Fibroblast of skin of abdomen (primary cell): Measurements from ENCODE around the gene ZNF516. TPM values are rescaled to one million over a fixed set of nuclear protein-coding genes. Genes with fewer than 3 reads are reported as not detected.
A peak's percentile ranks its signal among the peaks of the same experiment; 100 is the strongest.
"Not testable (repeated sequence)": the region's sequence is repeated elsewhere in the genome, so short reads cannot be mapped to it uniquely, and the experiment has no call there.

ENCODE experiments used
- DNase-seq: peaks from one replicate; pipeline ENCODE4 v3.0.0-alpha.2; 2013
- polyA plus RNA-seq, 2 experiments: library from polyadenylated mRNA; unstranded; fragments of 120-200 nt; gene quantifications; one replicate each; pipeline ENCODE4 v1.2.1, GENCODE V29; 2013; ENCODE audit not compliant: insufficient read length in 2 of 2

Gene ZNF516
- polyA plus RNA-seq (2013, experiment 1 of 2; ENCODE audit: insufficient read length) = 27.8 TPM
- 29.4 TPM for polyA plus RNA-seq (2013, experiment 2 of 2; ENCODE audit: insufficient read length)

GRCh38 chr18:76495006-76495370 is at the start of gene ZNF516:
TSS of gene ZNF516 (minus strand) at chr18:76495242. CDS start at chr18:76443054, 52,188 bp downstream.
- no peak for DNase-seq

DNA sequence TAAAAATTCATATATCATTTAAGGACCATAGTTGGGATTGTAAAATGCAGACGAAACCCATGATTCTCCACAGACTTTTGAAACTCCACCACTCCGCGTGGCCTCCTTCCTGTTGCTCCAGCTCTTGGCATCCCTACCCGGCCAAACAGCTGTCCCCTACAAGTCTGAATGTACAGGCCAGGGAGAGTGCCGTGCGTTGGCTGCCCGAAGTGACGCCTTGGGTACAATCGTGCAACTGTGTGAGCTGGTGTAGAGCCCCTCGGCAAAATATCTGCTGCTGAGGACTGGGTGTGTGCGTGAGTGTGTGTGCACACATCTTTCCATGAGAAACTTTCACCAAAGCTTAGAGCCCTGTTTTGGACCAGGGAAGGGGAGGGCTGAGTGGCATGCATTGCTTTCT is 43.8 kb upstream of the ZNF516 start:
- DNase-seq = no peak

DNA sequence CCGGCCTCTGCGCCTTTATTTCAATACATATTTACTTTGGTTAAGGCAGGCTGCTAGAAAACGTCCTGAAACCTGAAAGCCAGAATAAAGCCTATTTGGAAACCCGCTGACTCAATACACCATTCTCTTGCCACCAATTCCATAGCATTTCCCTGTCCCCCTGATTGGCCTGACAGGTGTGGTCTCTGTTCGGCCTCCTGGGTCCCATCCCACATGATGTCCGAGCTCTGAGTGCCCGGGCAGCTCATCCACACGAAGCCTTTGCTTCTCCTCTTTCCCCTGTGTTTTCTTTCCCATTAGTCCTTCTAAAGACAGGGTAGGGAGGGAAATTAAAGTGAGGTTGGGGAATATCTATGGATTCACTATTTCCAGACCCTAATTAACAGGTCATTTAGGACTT is 42.6 kb upstream of the ZNF516 start:
- no peak for DNase-seq

DNA sequence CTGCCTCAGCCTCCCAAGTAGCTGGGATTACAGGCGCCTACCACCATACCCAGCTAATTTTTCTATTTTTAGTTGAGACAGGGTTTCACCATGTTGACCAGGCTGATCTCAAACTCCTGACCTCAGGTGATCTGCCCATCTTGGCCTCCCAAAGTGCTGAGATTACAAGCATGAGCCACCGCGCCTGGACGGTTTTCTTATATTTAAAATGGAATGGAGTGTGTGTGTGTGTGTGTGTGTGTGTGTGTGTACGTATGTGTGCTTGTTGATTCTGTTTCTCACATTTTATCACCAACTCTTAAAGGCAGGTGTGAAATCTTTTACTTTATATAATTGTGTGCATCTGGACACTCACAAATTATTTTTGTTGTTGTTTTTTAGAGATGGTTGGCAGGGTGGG is 41.6 kb upstream of the ZNF516 start:
- not testable (repeated sequence) for DNase-seq

- DNase-seq = no peak
Measured at GRCh38 chr18:76532875-76533274, 37.8 kb upstream of the ZNF516 start.

- no peak for DNase-seq
Measured at GRCh38 chr18:76530846-76531245, 35.8 kb upstream of the ZNF516 start.

DNA sequence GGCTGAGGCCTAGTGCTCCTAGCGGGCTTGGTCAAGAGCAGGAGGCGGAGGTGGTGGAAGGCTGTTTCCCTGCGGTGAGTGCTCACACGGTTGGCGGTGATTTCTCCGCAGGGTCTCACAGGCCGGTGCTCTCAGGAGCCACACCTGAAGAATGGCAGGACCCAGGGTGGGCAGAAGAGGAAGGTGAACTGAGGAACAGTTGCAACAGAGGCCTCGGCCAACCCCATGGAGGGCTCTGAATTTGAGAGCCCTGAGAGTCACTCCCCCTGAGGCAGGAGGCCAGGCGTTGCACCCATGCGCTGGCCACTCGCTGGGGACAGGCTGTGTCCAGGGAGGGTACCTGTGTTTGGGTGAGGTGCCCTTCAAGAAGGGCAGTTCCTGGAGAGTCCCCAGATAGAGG is 35.3 kb upstream of the ZNF516 start:
- DNase-seq = no peak

GRCh38 chr18:76529433-76529811 is 34.4 kb upstream of the ZNF516 start:
- no peak for DNase-seq

DNA sequence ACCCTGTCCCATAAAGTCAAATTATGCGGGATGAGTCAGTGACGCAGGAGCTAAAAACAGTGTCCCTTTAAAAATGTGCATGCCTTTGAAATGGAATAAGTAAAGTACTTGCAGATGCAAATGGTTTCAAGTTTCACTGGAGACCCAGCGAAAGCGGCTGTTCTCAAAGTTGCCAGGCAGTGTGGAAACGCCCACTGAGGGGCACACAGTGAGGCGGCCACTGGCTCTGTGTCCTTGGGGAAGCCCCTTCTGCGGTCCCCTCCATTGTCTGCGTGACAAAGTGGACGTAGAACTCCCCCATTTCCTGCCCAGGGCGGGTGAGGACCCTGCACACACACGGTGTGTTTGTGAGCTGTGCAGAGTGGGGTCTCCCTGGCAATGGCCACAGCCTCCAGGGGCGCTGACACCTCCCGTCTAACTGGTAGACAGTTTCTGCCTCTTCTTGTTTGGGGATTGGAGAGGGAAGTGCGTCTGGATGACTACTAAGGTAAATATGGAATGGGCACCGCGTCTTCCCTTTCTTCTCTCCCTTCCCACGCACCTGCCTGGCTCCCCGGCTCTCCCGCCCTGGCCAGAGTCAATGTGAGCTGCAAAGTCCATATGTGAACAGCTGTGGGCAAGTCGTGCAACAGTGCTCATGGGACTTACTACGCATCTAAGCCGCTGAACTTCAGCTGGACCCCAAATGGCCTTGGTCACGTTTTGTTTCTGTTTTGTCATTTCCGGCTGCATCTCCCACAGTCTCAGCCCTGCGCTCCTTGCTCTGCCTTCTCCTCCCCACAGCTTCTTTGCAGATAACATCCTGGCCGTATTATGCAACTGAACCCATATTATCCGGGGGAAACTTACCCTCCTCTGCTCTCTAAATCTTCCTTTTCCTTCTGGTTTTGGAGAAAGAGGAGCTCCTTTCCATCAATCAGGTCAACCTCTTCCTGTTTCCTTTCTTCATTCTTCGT is 33.7 kb upstream of the ZNF516 start:
- DNase-seq = peak; percentile 44

GRCh38 chr18:76525911-76526310 is 30.9 kb upstream of the ZNF516 start:
- no peak for DNase-seq

DNA sequence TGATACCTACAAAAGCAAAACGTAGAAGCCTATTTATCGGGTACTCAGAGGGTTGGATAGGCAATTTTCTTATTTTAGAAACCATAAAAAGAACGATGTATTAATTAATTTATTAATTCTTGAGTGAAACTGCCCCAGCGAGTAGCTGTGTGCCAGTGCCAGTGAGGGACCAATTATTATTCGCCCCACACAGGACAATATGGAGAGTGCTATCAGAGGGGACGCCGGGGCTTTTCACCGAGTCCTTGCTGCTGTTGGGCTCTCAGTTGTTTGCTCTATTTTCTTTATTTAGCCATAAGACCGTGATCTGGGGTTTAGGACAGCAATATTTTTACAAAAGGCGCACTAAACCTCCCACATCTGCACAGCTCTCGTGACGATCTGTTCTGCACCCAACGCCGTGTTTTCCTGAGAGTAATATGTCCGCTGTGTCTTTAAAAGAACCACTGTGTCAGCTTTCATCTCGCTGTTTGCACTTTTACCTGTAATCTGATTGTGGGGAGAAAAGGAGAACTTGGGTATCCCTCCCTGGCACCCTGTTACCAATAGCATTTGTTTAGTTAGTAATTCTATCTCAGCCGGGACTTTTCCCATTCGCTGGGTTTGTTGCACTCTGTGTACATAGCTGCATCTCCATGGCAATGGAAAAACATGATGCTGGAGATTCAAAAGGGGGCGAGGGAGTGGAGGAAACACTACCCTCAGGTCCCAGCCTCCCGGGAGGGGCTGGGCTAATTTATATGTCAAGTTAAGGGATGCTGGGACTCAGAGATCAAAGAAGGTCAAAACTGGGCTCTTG is 30.1 kb upstream of the ZNF516 start:
- peak; percentile 39 for DNase-seq

DNA sequence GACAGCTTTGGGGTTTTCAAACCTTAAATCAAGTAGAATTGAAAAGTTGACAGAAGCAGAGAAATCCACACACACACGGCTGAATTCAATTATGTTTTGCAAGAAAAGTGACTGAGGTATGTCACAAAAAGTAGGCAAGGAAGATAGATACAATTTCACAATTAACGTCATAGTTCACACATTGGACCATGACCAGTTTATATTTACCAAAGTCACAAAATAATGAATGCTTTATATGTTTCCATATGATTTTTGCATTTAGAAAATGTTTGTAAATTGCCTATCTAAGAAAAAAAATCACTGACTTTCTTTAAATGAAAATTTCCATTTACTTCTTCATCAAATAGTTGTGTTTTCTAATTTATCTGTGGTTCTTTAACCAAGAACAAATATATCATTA is 29.4 kb upstream of the ZNF516 start:
- no peak for DNase-seq

- DNase-seq = no peak
Measured at GRCh38 chr18:76522551-76522950, 27.5 kb upstream of the ZNF516 start.

DNA sequence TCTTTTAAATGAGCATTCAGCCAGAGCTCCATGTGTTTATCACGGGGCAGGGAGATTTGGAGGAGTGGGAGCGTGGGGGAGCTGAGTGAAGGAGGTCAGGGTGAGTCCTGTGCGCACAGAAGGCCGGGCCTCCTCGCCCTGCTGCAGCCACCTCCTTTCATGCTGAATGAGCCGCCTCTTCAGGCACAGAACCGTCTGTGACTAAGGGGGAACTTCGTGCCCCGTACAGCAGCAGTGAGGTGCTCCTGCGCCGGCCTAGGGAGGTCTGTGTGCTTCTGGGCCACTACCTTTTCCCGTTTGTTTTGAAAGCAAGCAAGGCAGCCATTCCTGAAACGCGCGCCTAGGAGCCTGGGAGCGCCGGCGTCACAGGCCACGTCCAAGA is 27.1 kb upstream of the ZNF516 start:
- no peak for DNase-seq

GRCh38 chr18:76521417-76522121 is 26.5 kb upstream of the ZNF516 start:
- no peak for DNase-seq

DNA sequence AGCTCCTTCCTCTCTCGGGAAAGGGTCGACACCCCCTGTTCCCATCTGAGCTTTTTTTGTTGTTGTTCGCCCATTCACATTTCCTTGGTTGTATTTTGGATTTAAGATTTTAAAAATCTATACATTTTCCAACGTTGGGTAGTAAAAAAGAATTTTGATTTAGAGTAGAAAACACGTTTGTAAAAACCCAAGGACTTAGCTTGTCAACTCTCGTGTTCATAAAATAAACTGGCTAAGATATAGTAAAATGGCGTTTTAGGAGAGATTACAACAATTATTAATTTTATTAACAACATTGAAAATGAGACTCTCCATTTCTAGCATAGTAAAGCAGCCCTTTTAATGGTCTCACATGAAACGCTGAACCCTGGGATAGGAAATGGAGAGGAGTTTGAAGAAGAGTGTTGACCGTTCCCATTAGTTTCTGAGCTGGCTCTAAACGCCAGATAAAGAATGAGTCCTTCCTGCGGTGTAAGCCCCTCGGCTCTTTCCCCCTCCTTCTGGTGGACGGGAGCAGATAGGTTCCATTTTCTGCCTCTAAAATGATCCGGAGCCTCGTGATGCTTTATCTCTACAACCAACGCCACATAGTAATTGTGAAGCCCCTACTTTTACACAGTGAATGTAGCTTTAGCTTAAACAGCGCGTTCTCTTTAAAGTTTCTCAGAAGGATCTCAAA is 24.0 kb upstream of the ZNF516 start:
- DNase-seq = peak; percentile 17

DNA sequence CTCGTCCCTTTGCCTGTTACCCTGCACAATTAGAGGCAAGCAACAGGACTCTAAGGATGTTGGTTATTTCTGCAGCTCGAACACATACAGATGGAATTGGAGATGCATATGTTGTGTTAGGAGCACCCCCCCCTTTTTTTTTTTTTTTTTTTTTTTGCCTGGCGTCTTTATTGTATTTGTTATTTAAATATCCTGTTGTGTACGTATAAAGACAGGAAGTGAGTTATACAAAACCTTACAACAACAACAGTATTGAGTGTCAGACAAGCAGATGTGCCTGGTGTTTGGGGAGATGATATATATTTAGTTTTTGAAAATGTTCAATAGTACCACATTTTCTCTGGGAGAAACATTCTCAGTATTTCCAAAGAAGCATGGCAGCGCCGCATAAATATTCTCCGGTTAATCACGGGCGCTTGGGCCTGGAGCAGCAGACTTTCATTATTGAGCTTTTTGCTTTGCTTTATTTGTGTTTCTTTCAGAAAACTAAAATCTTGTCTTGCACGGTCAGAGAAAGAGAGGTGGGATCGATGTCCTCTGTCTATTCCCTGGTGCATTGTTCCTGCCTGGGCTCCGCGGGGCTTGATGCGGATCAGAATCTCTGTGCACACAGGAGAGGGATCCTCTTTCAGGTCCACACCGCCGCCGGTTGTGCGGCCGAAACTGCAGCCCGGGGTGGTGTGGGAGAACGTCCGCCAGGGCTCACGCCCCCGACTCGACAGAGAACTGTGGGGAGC is 23.2 kb upstream of the ZNF516 start:
- peak; percentile 37 for DNase-seq

DNA sequence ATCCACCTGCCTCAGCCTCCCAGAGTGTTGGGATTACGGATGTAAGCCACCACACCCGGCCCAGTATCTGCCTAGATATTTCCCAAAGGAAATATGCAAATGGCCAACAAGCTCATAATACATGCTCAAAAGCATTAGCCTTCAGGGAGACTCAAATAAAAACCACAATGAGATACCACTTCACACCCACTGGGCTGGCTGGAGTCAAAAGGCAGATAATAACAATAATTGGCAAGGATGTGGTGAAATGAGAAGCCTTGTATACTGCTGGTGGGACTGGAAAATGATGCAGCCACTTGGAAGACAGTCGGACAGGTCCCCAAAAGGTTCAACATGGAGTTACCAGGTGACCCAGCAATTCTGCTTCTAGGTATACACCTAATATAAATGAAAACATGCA is 20.5 kb upstream of the ZNF516 start:
- DNase-seq = no peak

DNA sequence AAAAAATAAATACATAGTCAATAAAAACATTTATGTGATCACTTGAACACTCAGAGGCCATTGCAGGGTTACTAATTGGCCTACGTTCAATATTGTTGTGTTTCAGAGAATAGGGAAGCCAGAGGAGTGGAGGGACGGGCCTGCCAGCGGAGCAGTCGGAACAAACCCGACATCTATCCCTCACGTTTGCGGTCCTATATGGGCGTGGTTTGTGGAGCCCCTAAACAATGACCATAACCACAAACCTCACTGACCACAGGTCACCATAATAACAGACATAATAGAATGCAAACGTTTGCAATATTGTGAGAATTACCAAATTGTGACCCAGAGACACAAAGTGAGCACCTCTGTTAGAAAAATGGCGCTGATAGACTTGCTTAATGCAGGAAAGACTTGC is 19.5 kb upstream of the ZNF516 start:
- no peak for DNase-seq

DNA sequence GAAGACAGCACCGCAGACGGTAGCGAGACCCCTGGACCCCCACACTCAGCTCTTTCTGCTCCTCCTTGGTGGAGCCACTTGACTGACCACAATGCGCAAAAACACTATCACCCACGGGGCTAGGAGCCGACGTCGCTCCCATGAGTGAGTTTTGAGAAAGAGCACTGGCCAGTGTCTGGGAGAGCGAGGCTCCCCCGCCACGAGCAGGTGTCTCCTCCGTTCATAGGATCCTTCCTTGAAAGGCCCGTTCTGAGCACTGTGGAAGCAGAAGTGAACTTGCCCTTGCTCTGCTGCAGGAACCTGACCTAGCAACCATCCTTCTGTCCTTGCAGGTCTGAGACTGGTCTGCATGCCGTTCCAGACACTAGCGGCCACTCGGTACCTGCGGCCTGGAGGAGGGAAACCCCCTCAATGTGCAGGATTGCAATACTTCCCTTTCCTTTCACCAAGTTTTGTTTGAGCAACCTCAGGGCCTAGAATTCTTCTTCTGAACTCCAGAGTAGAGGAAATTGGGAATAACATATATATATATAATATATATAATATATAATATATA is 12.9 kb upstream of the ZNF516 start:
- DNase-seq = no peak
